MCF 10A (cell line): ENCODE data around the gene SRGAP3. TPM values are rescaled to one million over a fixed set of nuclear protein-coding genes. Genes with fewer than 3 reads are reported as not detected.

ENCODE experiments used
- BruUV-seq: library from RNA; stranded (reverse); fragments of 400-500 nt; replicated peaks from 2 replicates; lab custom pipeline; 2021; lab: Mats Ljungman, UMichigan
- CTCF ChIA-PET: fragments of 300-600 bp; sonication (Branson Sonifier 250); formaldehyde crosslinking; extraction: SDS; loops from one replicate; lab custom pipeline; 2021; ENCODE audit warnings: antibody characterized with exemption, inconsistent platforms; lab: Yijun Ruan, JAX
- POLR2A ChIA-PET: fragments of 300-600, 350-650 bp; sonication (Branson Sonifier 250); formaldehyde crosslinking; extraction: SDS; loops from one replicate; lab custom pipeline; 2020; ENCODE audit warnings: antibody characterized with exemption, inconsistent platforms; lab: Yijun Ruan, JAX
- DNase-seq: peaks from one replicate; pipeline ENCODE4 v3.0.0-alpha.2; 2018; ENCODE audit not compliant: unreplicated experiment
- H3K27ac Mint-ChIP-seq: one replicate; pipeline ENCODE4 v1.8.0; 2022; ENCODE audit warnings: mild to moderate bottlenecking, low read depth, mixed read lengths; ENCODE audit not compliant: unreplicated experiment
- H3K27me3 Mint-ChIP-seq: one replicate; pipeline ENCODE4 v1.8.0; 2022; ENCODE audit warnings: mixed read lengths; ENCODE audit not compliant: insufficient read depth, unreplicated experiment
- H3K36me3 Mint-ChIP-seq: one replicate; pipeline ENCODE4 v1.8.0; 2022; ENCODE audit warnings: mild to moderate bottlenecking, moderate library complexity, mixed read lengths; ENCODE audit not compliant: insufficient read depth, unreplicated experiment
- H3K4me1 Mint-ChIP-seq: one replicate; pipeline ENCODE4 v1.8.0; 2022; ENCODE audit warnings: mixed read lengths; ENCODE audit not compliant: insufficient read depth, unreplicated experiment
- H3K4me3 Mint-ChIP-seq: one replicate; pipeline ENCODE4 v1.8.0; 2022; ENCODE audit warnings: mild to moderate bottlenecking, moderate library complexity, mixed read lengths; ENCODE audit not compliant: unreplicated experiment
- H3K9me3 Mint-ChIP-seq: one replicate; pipeline ENCODE4 v1.8.0; 2022; ENCODE audit warnings: mixed read lengths; ENCODE audit not compliant: unreplicated experiment
- CTCF ChIP-seq: fragments of 200-600 bp; IDR thresholded peaks from one replicate; pipeline ENCODE4 v1.8.0; 2022; ENCODE audit warnings: antibody characterized with exemption, mild to moderate bottlenecking; ENCODE audit not compliant: unreplicated experiment
- intact Hi-C: fragments of 100-400 bp; cut with micrococcal nuclease; formaldehyde crosslinking; loops from 2 replicates; pipeline ENCODE4 v1.14.1; 2022
- total RNA-seq: library from RNA; stranded (reverse); gene quantifications from 2 replicates; pipeline ENCODE4 v1.2.3, GENCODE V29; 2022

The SRGAP3 gene
- total RNA-seq, 1 experiment from 2014 or later = 19.8 TPM

- H3K9me3 Mint-ChIP-seq = peaks cover 7% of the 10 kb centered on the region
- ChIA-PET POLR2A (interaction anchor here (1.0 kb wide), 1 partner anchor 76 kb away, joined by 4 read pairs; the partner anchor contains the start of gene SRGAP3), CTCF (interaction anchor here (0.6 kb wide), 1 partner anchor 23 kb away, joined by 3 read pairs; no protein-coding TSS in a partner anchor)
- BruUV-seq = no TSS peak
- H3K27ac Mint-ChIP-seq = peak overlapping the region; percentile 97
- peaks cover 5% of the 10 kb centered on the region for H3K36me3 Mint-ChIP-seq
- intact Hi-C loops = no loop called here
- no peak for DNase-seq
- no peak overlapping the region for H3K4me3 Mint-ChIP-seq
- H3K27me3 Mint-ChIP-seq = no peaks in the 10 kb centered on the region
- peaks cover 50% of the 10 kb centered on the region for H3K4me1 Mint-ChIP-seq
- TF ChIP-seq CTCF = no peak
Observed at GRCh38 chr3:9173445-9173844, 76.0 kb downstream of the SRGAP3 start.

- DNase-seq = peak; percentile 59
- H3K27me3 Mint-ChIP-seq = no peaks in the 10 kb centered on the region
- intact Hi-C loops = no loop called here
- peaks cover 10% of the 10 kb centered on the region for H3K36me3 Mint-ChIP-seq
- peak overlapping the region; percentile 97 for H3K27ac Mint-ChIP-seq
- H3K4me1 Mint-ChIP-seq = peaks cover 49% of the 10 kb centered on the region
- peaks cover 7% of the 10 kb centered on the region for H3K9me3 Mint-ChIP-seq
- ChIA-PET POLR2A (interaction anchor here (1.0 kb wide), 1 partner anchor 77 kb away, joined by 4 read pairs; the partner anchor contains the start of gene SRGAP3), CTCF (interaction anchor here (0.6 to 1.4 kb wide), 4 partner anchors 22 to 207 kb away, joined by 3 to 6 read pairs (median 3); no protein-coding TSS in a partner anchor)
- no TSS peak for BruUV-seq
- TF ChIP-seq CTCF = no peak
- peak overlapping the region; percentile 17 for H3K4me3 Mint-ChIP-seq
Observed at GRCh38 chr3:9172851-9173321, 76.6 kb downstream of the SRGAP3 start.

- Mint-ChIP-seq H3K27ac (peak overlapping the region; percentile 84), H3K4me3 (no peak overlapping the region), H3K27me3 (no peaks in the 10 kb centered on the region), H3K9me3 (peaks cover 7% of the 10 kb centered on the region), H3K36me3 (peaks cover 10% of the 10 kb centered on the region), H3K4me1 (peaks cover 35% of the 10 kb centered on the region)
- ChIA-PET CTCF (interaction anchor here (0.6 kb wide), 2 partner anchors 167 to 591 kb away, joined by 3 to 6 read pairs; no protein-coding TSS in a partner anchor), POLR2A (no interaction called here)
- BruUV-seq = no TSS peak
- intact Hi-C loops = no loop called here
- no peak for DNase-seq
- TF ChIP-seq CTCF = no peak
Observed at GRCh38 chr3:9170851-9171160, 78.6 kb downstream of the SRGAP3 start.

- peak; percentile 60 for DNase-seq
- ChIA-PET POLR2A (interaction anchor here (2.6 kb wide), 1 partner anchor 79 kb away, joined by 13 read pairs; the partner anchor contains the start of gene SRGAP3), CTCF (interaction anchor here (0.6 kb wide), 2 partner anchors 44 to 168 kb away, joined by 3 read pairs; no protein-coding TSS in a partner anchor)
- H3K36me3 Mint-ChIP-seq = peaks cover 10% of the 10 kb centered on the region
- H3K9me3 Mint-ChIP-seq = peaks cover 7% of the 10 kb centered on the region
- H3K27me3 Mint-ChIP-seq = no peaks in the 10 kb centered on the region
- H3K4me1 Mint-ChIP-seq = peaks cover 29% of the 10 kb centered on the region
- H3K4me3 Mint-ChIP-seq = peak overlapping the region; percentile 13
- intact Hi-C loops = loop anchor here (1.0 kb wide), 1 partner anchor 132 kb away; no protein-coding TSS in a partner anchor
- TF ChIP-seq CTCF = no peak
- BruUV-seq = no TSS peak
- H3K27ac Mint-ChIP-seq = peak overlapping the region; percentile 84
Observed at GRCh38 chr3:9169956-9170850, 79.2 kb downstream of the SRGAP3 start.
